ENCODE measurements around the gene SEMA4D.

DNA sequence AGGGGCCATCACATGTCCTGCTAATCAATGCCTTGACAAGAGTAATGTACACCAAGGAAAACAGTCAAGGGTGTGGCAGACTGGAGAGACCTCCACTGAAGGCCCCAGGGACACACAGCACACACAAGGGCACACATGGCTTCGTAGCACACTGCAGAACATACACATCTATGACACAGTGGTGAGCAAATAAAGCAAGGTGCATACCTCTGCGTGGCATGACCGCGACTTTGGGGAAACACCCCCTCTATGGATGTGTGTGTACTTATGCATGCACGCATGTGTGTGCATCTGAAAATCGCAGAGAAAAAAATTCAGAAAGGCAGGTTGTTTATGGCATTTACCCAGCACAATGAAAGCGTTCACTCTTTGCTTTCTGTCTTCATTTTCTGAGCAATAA is 20.5 kb downstream of the SEMA4D start:
- TF ChIP-seq, protein P1, sequence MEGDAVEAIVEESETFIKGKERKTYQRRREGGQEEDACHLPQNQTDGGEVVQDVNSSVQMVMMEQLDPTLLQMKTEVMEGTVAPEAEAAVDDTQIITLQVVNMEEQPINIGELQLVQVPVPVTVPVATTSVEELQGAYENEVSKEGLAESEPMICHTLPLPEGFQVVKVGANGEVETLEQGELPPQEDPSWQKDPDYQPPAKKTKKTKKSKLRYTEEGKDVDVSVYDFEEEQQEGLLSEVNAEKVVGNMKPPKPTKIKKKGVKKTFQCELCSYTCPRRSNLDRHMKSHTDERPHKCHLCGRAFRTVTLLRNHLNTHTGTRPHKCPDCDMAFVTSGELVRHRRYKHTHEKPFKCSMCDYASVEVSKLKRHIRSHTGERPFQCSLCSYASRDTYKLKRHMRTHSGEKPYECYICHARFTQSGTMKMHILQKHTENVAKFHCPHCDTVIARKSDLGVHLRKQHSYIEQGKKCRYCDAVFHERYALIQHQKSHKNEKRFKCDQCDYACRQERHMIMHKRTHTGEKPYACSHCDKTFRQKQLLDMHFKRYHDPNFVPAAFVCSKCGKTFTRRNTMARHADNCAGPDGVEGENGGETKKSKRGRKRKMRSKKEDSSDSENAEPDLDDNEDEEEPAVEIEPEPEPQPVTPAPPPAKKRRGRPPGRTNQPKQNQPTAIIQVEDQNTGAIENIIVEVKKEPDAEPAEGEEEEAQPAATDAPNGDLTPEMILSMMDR (IDR thresholded peaks at IDR 0.05), result no peak
- no peak for TF ChIP-seq ZFX (IDR thresholded peaks at IDR 0.05; ENCODE audit: borderline replicate concordance)
